GM19025 (cell line): ENCODE results near the gene CENPP.
"Not testable (repeated sequence)": the region's sequence is repeated elsewhere in the genome, so short reads cannot be mapped to it uniquely, and the experiment has no call there.

ENCODE experiments used
- ATAC-seq: cut with Tn5 transposase; IDR thresholded peaks from one replicate; pipeline ENCODE4 v1.9.1; 2021; ENCODE audit warnings: mild to moderate bottlenecking, low read depth, moderate library complexity; ENCODE audit not compliant: unreplicated experiment

Gene CENPP

DNA sequence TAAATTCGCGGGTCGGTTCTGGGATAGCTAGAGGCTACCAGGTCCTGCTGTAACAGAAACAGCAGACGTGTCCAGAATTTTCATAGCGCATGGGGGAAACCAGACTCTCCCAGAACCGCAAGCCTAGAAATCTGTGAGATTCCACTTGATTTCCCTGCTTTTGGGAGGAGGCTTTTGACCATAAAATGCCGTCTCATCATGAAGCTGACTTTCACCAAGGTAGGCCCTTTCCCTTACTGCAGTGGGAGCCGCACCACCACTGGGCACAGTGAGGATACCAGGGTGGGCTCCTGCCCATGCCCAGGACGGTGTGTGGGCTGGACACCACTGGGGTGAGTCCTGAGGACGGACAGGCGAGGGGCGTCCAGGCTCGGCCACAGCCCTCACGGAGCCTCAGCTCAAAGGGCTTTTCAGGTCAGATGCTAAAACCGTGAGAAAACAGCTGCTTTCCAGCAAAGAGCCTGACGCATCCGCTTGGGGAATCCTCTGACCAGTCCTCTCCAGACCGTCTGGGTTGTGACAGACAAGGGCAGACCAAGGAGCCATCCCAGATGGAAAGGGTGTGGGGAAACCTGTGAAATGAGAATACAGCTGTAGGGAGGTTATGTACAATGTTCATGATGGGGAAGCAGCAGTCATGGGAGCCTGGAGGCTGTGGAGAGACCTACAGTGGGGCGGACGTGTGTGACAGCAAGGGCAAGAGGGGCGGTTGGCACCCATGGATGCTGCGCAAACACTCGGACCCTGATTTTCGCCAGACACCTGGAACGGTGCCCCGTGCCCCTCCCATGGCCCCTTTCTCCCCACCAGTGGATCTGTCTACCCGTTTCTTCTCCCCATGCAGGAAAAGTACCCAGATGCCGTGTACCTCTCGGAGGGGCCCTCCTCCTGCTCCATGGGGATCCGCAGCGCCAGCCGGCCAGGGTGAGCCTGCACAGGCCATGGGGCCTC is 285.0 kb downstream of the CENPP start:
- no peak for ATAC-seq

- ATAC-seq: no peak
Observed at GRCh38 chr9:92611621-92612285, 286.0 kb downstream of the CENPP start.

DNA sequence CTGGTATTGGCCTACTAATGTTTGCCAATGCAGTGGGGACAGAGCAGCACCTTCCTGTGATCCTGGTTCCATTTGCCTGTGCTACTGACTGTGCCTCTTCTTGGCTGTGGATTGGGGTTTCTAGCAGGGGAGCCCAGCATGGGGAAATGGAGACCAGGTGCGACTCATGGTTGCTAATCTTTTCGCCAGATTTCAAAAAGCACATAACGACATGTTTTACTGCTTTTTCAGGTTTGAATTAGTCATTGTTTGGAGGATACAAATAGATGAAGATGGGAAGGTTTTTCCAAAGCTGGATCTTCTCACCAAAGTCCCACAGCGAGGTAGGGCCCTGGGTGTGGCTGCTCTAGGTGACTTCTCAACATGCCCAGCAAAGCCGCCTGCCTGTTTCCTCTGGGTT is 286.5 kb downstream of the CENPP start:
- no peak for ATAC-seq

GRCh38 chr9:92612816-92613215 is 287.1 kb downstream of the CENPP start:
- no peak for ATAC-seq

DNA sequence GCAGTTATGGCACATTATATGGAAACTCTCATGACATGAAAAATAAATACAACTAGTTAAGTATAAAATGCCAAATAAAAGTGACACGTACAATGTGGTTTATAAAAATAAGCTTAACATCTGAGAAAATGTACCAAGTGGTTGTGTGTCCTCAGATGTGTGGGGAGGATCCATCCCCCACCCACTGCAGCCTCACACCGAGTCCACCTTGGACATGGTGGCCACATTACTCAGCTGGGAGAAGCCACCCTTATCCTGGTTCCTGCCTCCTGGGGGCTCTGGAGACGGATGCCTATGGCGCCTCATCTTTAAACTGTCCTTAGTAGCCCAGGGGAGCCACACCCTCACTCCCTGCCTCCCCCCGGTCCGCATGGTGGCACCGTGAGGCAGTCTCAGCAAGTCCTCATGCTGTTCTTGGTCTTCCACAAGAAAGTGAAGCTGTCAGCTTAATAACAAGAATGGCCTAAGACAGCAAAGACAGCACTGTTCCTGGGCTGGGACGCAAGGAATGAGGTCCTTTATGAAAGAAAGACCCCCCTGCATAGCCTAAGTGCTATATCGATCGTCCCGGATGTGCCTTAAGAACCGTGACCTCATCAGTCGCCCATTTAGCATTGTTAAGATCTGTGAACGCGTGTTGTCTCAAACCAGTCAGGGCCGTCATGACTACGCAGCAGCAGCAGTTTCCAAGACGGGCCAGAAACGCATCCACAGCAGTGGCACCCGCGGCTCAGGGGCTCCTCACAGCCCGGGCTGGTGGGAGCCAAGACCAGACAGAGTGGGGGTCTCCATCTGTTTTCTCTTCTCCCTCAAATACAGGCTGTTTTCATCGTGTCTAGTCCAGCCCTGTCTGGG is 287.7 kb downstream of the CENPP start:
- no peak for ATAC-seq

DNA sequence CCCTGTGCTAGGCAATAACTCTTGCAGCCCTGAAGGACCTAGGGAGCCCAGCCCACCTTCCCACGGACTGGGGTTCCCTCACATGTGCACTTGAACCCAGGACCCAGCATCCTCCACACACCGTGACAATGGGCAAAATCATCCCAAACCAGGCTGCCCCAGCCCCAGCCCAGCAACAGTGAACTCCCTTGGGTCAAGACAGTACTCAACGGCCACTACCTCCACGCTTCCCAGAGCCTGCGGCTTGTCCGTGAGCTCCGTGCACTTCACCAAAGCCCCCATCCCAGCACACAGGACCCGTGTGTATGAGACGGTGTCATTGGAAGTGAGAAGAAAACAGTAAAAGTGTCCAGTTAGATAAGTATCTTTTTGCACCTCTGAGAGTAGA is 288.4 kb downstream of the CENPP start:
- ATAC-seq: no peak

DNA sequence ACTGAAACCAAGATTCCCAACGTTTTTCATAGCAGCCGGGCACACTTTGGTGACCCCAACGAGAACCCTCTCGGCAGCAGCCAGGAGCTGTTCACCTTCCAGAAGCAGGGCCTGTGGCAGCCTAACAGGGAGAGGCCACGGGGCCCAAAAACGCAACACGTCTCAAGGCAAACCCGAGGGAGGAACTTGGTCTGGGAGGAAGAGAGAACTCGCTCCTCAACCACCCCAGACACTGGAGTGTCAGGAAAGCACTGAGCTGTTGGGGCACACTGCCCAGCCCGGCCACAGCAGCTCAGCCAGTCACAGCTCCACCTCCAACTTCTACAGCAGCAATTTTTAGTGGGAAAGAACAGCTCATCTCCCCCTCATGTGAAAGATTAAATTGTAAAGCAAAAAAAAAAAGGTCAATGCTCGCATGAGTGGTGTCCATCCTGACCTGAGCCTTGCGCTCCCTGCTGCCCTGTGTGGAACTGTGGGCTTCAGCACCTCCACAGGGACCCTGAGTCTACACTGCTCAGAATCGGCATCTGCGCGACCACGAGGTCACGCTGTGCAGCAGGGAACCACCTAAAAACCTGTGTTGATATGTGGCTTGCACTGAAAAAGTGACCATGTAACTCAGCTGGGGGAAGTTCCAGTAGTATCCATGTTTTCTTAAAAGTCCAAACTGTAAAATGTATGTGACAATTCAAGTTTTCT is 289.2 kb downstream of the CENPP start:
- no peak for ATAC-seq

DNA sequence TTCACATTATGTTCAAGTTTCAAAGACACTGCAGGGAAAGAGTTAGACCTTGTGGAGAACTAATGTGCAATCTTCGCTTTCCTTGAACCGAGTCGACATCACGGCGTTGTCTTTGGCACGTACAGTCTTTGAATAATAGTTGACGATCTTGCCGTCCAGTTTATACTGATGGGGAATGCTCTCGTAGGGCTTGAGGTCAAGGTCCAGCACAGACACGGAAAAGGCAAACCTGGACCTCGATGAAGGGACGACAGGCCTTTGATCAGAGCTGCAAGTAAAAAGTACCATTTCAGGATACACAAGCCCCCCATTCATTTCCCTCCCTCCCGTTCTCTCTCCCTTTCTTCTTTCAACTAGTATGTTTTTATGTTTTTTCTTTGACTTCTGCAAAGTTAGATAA is 290.0 kb downstream of the CENPP start:
- ATAC-seq: no peak

DNA sequence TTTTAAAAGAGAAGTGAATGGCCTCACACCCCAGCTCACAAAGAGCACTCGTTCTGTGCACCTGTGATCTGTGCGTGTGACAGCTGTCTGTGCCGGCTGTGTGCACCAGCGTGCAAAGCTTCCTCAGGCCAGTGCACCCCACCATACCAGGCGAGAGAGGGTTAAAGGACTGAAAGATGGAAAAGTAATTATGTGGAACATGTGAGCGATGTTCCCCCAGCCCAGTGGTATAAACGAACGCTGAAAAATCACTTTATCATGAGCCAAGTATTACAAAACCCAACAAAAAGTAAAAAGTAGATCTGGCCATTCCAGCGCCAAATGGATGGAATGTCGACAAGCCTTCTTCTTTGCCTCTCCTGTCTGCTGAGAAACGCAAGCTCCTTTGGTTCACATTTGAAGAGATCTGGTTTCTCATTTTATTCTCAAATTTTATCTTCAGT is 290.5 kb downstream of the CENPP start:
- ATAC-seq: no peak

DNA sequence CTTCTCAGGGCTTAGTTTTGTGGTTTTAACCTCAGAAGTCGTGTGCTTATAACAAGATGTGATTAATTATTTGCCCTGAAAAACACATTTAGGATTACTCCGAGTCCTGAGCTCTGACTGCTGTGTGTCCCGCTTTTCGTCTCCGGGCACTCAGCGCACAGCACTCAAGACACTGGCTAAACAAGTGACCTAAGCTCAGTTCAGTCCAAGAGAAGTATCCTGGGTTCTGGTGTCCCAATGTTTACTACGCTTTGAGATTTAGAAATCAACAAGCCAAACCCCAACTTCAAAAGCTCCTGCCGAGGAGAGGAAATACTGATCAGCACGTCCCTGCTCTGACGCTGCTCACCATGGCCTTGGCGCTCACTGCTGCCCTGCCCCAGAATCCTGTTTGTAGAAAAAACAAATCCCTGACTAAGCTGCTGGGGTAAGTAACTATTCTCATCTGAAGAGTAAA is 290.9 kb downstream of the CENPP start:
- no peak for ATAC-seq

GRCh38 chr9:92617195-92617813 is 291.6 kb downstream of the CENPP start:
- no peak for ATAC-seq

- no peak for ATAC-seq
Observed at GRCh38 chr9:92617951-92618510, 292.3 kb downstream of the CENPP start.

GRCh38 chr9:92618633-92619225 is 293.0 kb downstream of the CENPP start:
- ATAC-seq: no peak

DNA sequence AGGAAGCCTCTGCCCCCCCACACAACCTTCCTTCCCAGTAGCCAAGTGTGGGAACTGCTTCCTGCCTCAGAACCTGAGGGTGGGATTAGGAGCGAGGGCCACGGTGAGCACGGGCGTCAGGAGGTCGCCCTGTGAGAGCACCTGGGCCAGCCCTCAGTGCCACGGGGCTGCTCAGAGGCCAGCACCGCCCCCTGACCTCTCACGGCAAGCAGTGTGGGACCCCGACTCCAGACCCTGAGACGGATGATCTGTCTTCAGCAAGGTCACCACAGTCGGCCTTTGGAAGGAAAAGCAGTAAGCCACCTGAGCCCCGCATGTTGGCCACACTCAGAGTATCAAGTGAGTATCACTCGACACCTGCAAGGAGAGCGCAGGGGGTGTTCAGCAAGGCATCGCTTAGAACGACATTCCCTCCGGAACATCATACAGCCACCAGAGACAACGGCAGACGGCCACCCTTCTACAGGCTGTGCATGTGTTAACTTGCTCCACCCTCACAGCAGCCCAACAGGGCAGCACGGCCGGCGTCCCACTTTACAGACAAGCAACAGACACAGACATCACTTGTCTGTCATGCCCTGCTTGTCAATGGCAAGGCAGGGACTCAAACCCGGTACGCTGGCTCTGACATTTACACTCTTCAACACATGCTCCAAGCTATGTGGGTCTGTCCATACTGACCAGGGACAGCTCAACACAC is 294.0 kb downstream of the CENPP start:
- ATAC-seq: no peak

DNA sequence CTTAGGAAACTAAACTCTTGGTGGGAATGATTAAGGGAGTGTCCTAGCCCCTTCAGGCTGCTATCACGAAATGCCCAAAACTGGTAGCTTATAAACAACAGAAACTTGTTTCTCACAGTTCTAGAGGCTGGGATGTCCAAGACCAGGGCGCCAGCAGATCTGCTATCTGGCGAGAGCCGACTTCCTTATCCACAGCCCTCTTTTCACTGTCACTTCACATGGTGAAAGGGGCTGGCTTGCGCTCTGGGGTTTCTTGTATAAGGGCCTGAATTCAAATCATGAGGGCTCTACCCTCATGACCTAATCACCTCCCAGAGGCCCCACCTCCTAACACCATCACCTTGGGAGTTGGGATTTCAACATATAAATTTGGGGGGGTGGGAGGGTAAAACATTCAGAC is 295.1 kb downstream of the CENPP start:
- no peak for ATAC-seq

- not testable (repeated sequence) for ATAC-seq
Observed at GRCh38 chr9:92623936-92624335, 298.2 kb downstream of the CENPP start.

- ATAC-seq: no peak
Observed at GRCh38 chr9:92626484-92626883, 300.7 kb downstream of the CENPP start.

DNA sequence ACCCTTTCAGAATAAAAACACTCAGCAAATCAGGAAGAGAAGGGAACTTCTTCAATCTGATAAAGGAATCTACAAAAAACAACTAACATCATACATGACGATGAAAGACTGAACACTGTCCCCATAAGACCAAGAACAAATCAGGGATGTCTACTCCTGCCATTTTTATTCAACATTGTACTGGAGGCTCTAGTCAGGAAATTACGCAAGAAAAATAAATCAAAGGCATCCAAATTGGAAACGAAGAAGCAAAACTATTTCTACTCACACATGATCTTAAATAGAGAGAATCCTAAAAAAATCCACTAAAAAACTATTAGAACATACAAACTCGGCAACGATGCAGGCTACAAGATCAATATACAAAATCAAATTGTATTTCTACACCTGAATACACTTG is 301.9 kb downstream of the CENPP start:
- ATAC-seq: no peak
